Neuronal stem cell (in vitro differentiated cells): ENCODE measurements around the gene FAM193A.
"Not testable (repeated sequence)": the region's sequence is repeated elsewhere in the genome, so short reads cannot be mapped to it uniquely, and the experiment has no call there.

Experiments
- DNase-seq: peaks from one replicate; pipeline ENCODE4 v3.0.0-alpha.2; 2013; ENCODE audit warnings: low spot score
- H2AFZ ChIP-seq: one replicate; pipeline ENCODE4 v1.6.1; 2013; ENCODE audit warnings: mild to moderate bottlenecking, low read length, inconsistent platforms
- H2AK5ac ChIP-seq: 2 replicates; pipeline ENCODE4 v1.6.1; 2013; ENCODE audit warnings: low read depth, mild to moderate bottlenecking, inconsistent platforms, low read length, moderate library complexity, mixed read lengths
- H2BK120ac ChIP-seq: 2 replicates; pipeline ENCODE4 v1.6.1; 2013; ENCODE audit warnings: low read depth, mild to moderate bottlenecking, inconsistent platforms, low read length, moderate library complexity, mixed read lengths
- H2BK12ac ChIP-seq: one replicate; pipeline ENCODE4 v1.6.1; 2013; ENCODE audit warnings: low read length, inconsistent platforms
- H2BK15ac ChIP-seq: 2 replicates; pipeline ENCODE4 v1.6.1; 2013; ENCODE audit warnings: mild to moderate bottlenecking, low read length, inconsistent platforms, mixed read lengths
- H2BK5ac ChIP-seq: one replicate; pipeline ENCODE4 v1.6.1; 2013; ENCODE audit warnings: inconsistent platforms, mild to moderate bottlenecking, low read length, moderate library complexity
- H3K14ac ChIP-seq: one replicate; pipeline ENCODE4 v1.6.1; 2013; ENCODE audit warnings: low read length, inconsistent platforms
- H3K18ac ChIP-seq: 2 replicates; pipeline ENCODE4 v1.6.1; 2013; ENCODE audit warnings: low read length, inconsistent platforms
- H3K23ac ChIP-seq: 2 replicates; pipeline ENCODE4 v1.6.1; 2013; ENCODE audit warnings: low read depth, mild to moderate bottlenecking, mixed read lengths, low read length, inconsistent platforms; ENCODE audit not compliant: poor library complexity
- H3K27ac ChIP-seq: replicated peaks from 3 replicates; pipeline ENCODE4 v1.5.1; 2013; ENCODE audit warnings: low read length, inconsistent platforms
- H3K27me3 ChIP-seq, 3 experiments: 2 replicates each; pipeline ENCODE4 v1.6.1; 2013; ENCODE audit warnings: low read length in 3 of 3, mild to moderate bottlenecking in 2 of 3, inconsistent platforms in 1 of 3, low read depth in 1 of 3, mixed read lengths in 1 of 3, moderate library complexity in 1 of 3; ENCODE audit not compliant: control insufficient read depth in 3 of 3, insufficient read depth in 3 of 3
- H3K36me3 ChIP-seq, 2 donors: replicated peaks in 1 of 2; 2 replicates each; pipeline ENCODE4 v1.6.1; 2013; ENCODE audit warnings: low read length in 2 of 2; ENCODE audit not compliant: control insufficient read depth in 2 of 2, insufficient read depth in 2 of 2
- H3K4ac ChIP-seq: 2 replicates; pipeline ENCODE4 v1.6.1; 2013; ENCODE audit warnings: inconsistent platforms, mild to moderate bottlenecking, low read length, moderate library complexity
- H3K4me1 ChIP-seq, 2 donors: 1 replicate in 1 of 2; 2 replicates in 1 of 2; pipeline ENCODE4 v1.6.1; 2013; ENCODE audit warnings: low read length in 2 of 2, low read depth in 1 of 2; ENCODE audit not compliant: control insufficient read depth in 2 of 2, insufficient read depth in 1 of 2
- H3K4me2 ChIP-seq: one replicate; pipeline ENCODE4 v1.6.1; 2013; ENCODE audit warnings: mild to moderate bottlenecking, low read length, inconsistent platforms; ENCODE audit not compliant: insufficient read depth, poor library complexity, severe bottlenecking
- H3K4me3 ChIP-seq, 2 donors: 2 replicates each; pipeline ENCODE4 v1.5.1; 2013; ENCODE audit warnings: low read length in 2 of 2, mild to moderate bottlenecking in 2 of 2, inconsistent platforms in 1 of 2, moderate library complexity in 1 of 2
- H3K79me1 ChIP-seq: one replicate; pipeline ENCODE4 v1.6.1; 2013; ENCODE audit warnings: low read depth, mild to moderate bottlenecking, inconsistent platforms, low read length, moderate library complexity
- H3K9ac ChIP-seq: one replicate; pipeline ENCODE4 v1.6.1; 2013; ENCODE audit warnings: mild to moderate bottlenecking, low read depth, low read length, inconsistent platforms; ENCODE audit not compliant: poor library complexity
- H3K9me3 ChIP-seq, 2 donors: replicated peaks in 1 of 2; 2 replicates each; pipeline versions ENCODE3 to v1.6.1; 2013; ENCODE audit warnings: low read length in 2 of 2, mild to moderate bottlenecking in 2 of 2, inconsistent platforms in 1 of 2, low read depth in 1 of 2, mixed read lengths in 1 of 2, moderate library complexity in 1 of 2; ENCODE audit not compliant: control insufficient read depth in 2 of 2, insufficient read depth in 1 of 2
- H4K8ac ChIP-seq: one replicate; pipeline ENCODE4 v1.6.1; 2013; ENCODE audit warnings: low read depth, mild to moderate bottlenecking, inconsistent platforms, low read length, moderate library complexity
- H4K91ac ChIP-seq: one replicate; pipeline ENCODE4 v1.6.1; 2013; ENCODE audit warnings: low read length, low read depth, mild to moderate bottlenecking, inconsistent platforms; ENCODE audit not compliant: poor library complexity
- WGBS, 2 donors: extraction: QIAGEN DNeasy Blood & Tissue Kit; methylation state at CpG; one replicate each; pipeline ENCODE4 v1.1.7; 2013; ENCODE audit warnings: missing lambda C conversion rate in 2 of 2, mixed read lengths in 1 of 2; ENCODE audit not compliant: insufficient read length in 2 of 2, insufficient replicate concordance in 1 of 2; ENCODE audit errors: extremely low coverage in 2 of 2; 5-methylcytosine and 5-hydroxymethylcytosine counted together

Gene FAM193A

DNA sequence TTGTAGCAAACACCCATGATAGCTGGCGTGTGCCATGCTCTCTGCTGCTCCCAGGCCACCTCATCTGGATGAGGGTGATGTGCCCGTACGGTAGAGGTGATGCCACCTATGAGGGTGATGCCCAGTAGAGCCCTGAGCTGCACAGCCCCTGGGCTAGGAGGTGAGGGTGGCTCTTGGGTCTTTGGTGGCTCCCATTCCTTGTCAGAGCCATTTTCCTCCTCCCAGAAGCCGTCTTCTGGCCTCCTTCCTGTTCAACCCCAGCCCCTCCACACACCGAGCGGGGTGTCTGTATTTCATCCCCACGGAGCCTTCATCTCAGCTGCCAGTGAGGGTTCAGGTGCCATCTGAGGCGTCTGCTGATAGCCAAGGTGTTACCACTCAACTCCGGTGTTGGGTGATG is 231.7 kb downstream of the FAM193A start:
- no peak overlapping the region for H3K27ac ChIP-seq
- no peak overlapping the region for H2BK12ac ChIP-seq
- no peak overlapping the region for H3K4ac ChIP-seq
- H2AK5ac ChIP-seq, result no peak overlapping the region
- peaks cover 0 to 7% of the 10 kb centered on the region in 2 donors for H3K9me3 ChIP-seq
- no peak overlapping the region for H3K4me3 ChIP-seq
- no peak overlapping the region for H2BK15ac ChIP-seq
- no peak overlapping the region for H3K23ac ChIP-seq
- H3K18ac ChIP-seq, result no peak overlapping the region
- no peaks in the 10 kb centered on the region for H3K36me3 ChIP-seq
- no peak overlapping the region for H3K9ac ChIP-seq
- H3K4me1 ChIP-seq, result no peaks in the 10 kb centered on the region
- H3K4me2 ChIP-seq, result no peak overlapping the region
- peaks cover 0 to 3% (median 0%) of the 10 kb centered on the region in 3 experiments for H3K27me3 ChIP-seq
- no peak overlapping the region for H4K8ac ChIP-seq
- H2BK5ac ChIP-seq, result no peak overlapping the region
- no peaks in the 10 kb centered on the region for H3K79me1 ChIP-seq
- no peak overlapping the region for H4K91ac ChIP-seq
- WGBS, 2 donors, result no CpG with 5 or more reads among the region's 9 CpGs
- DNase-seq, result no peak
- peak overlapping the region; percentile 53 for H2AFZ ChIP-seq
- no peak overlapping the region for H3K14ac ChIP-seq
- no peak overlapping the region for H2BK120ac ChIP-seq

DNA sequence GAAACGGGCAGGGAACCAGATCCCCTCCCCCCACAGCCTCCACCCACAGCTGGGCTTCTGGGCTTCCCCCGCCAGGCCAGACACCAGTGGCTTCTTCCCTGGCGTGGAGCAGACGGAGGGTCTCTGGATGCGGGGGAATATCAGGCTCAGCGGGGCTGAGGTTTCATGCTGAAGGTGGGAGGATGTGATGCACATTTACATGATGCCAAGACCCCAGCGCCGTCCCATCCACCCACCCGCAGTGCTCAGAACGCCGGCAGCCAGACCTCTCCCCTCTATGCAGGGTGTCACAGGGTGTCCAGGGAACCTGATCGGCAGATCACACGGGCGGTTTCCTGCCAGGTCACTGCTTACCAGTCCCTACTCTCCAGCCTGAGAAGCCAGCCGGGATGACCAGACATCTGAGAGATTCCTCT is 232.5 kb downstream of the FAM193A start:
- H3K27me3 ChIP-seq, result peaks cover 0 to 3% (median 0%) of the 10 kb centered on the region in 3 experiments
- H4K8ac ChIP-seq, result no peak overlapping the region
- no peak overlapping the region for H2BK15ac ChIP-seq
- no peak for DNase-seq
- H2BK12ac ChIP-seq, result peak overlapping the region; percentile 12
- no peak overlapping the region for H3K4ac ChIP-seq
- WGBS, 2 donors, result no CpG with 5 or more reads among the region's 15 CpGs
- no peak overlapping the region for H3K27ac ChIP-seq
- no peak overlapping the region for H2BK120ac ChIP-seq
- H3K4me2 ChIP-seq, result no peak overlapping the region
- no peak overlapping the region for H3K9ac ChIP-seq
- peak overlapping the region; percentile 29 for H2AK5ac ChIP-seq
- H3K14ac ChIP-seq, result peak overlapping the region; percentile 57
- no peak overlapping the region for H3K23ac ChIP-seq
- no peak overlapping the region for H2BK5ac ChIP-seq
- no peak overlapping the region for H4K91ac ChIP-seq
- H3K4me1 ChIP-seq, result no peaks in the 10 kb centered on the region
- no peaks in the 10 kb centered on the region for H3K36me3 ChIP-seq
- peak overlapping the region; percentile 52 for H3K18ac ChIP-seq
- peak overlapping the region; percentile 56 for H2AFZ ChIP-seq
- no peaks in the 10 kb centered on the region for H3K79me1 ChIP-seq
- peaks cover 0 to 3% of the 10 kb centered on the region in 2 donors for H3K9me3 ChIP-seq
- H3K4me3 ChIP-seq, result no peak overlapping the region

DNA sequence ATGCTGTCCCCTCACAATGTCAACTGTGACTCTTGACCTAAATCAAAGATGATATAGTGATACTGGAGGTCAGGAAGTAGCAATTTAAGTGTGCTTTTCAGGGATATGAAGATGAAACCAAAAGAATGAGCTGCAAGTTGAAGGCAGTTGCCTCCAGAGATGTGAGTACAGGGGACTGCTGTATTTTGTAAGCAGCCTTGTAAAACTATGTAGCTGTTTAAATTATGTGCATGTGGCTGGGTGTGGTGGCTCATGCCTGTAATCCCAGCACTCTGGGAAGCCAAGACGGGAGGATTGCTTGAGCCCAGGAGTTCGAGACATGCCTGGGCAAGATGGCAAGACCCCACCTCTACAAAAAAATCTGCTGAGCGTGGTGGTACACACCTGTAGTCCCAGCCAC is 234.8 kb downstream of the FAM193A start:
- Histone ChIP-seq H2AK5ac (no peak overlapping the region), H3K4me3 (no peak overlapping the region), H3K4me1 (no peaks in the 10 kb centered on the region), H2BK12ac (no peak overlapping the region), H3K79me1 (no peaks in the 10 kb centered on the region), H2BK15ac (no peak overlapping the region), H3K9ac (no peak overlapping the region), H3K14ac (no peak overlapping the region), H2BK5ac (no peak overlapping the region), H3K4me2 (no peak overlapping the region), H3K4ac (no peak overlapping the region), H3K18ac (no peak overlapping the region), H3K9me3 (peaks cover 0 to 3% of the 10 kb centered on the region in 2 donors), H3K23ac (no peak overlapping the region), H3K27ac (no peak overlapping the region), H3K27me3 (peaks cover 0 to 3% (median 0%) of the 10 kb centered on the region in 3 experiments), H3K36me3 (no peaks in the 10 kb centered on the region), H4K8ac (no peak overlapping the region), H2AFZ (no peak overlapping the region), H2BK120ac (no peak overlapping the region), H4K91ac (no peak overlapping the region)
- DNase-seq, result no peak
- no CpG with 5 or more reads among the region's 3 CpGs for WGBS, 2 donors

GRCh38 chr4:2780643-2781042 is 244.2 kb downstream of the FAM193A start:
- H3K23ac ChIP-seq, H3K14ac ChIP-seq, H3K4me1 ChIP-seq, H4K91ac ChIP-seq, H3K27ac ChIP-seq, H3K4me3 ChIP-seq, H3K4me2 ChIP-seq, H3K4ac ChIP-seq, H2BK15ac ChIP-seq, H2AFZ ChIP-seq, H2BK5ac ChIP-seq, H4K8ac ChIP-seq, H3K27me3 ChIP-seq, H3K79me1 ChIP-seq, DNase-seq, H2AK5ac ChIP-seq, H3K36me3 ChIP-seq, H3K18ac ChIP-seq, H2BK120ac ChIP-seq, H3K9ac ChIP-seq, H2BK12ac ChIP-seq: not testable (repeated sequence)
- H3K9me3 ChIP-seq, result peaks cover 0 to 12% of the 10 kb centered on the region in 2 donors
- no CpG with 5 or more reads among the region's 5 CpGs for WGBS, 2 donors
